Neural cell (in vitro differentiated cells): ENCODE measurements around the gene GAREM1. TPM values are rescaled to one million over a fixed set of nuclear protein-coding genes. Genes with fewer than 3 reads are reported as not detected.

Source experiments
- H2AFZ ChIP-seq: fragments of 200-600, 300-800 bp; sonication (generic), shearing (Covaris generic); 2 replicates; pipeline ENCODE4 v1.6.0; 2014; ENCODE audit warnings: low read depth, mild to moderate bottlenecking, antibody characterized with exemption, low read length, moderate library complexity
- H3F3A ChIP-seq: fragments of 200-600 bp; shearing (Covaris generic); 2 replicates; pipeline ENCODE4 v1.6.1; 2016; ENCODE audit warnings: mild to moderate bottlenecking, moderate library complexity, mixed read lengths, antibody characterized with exemption, low read length; ENCODE audit not compliant: insufficient read depth, poor library complexity, severe bottlenecking
- H3K27ac ChIP-seq: fragments of 200-600, 300-800 bp; sonication (generic), shearing (Covaris generic); 2 replicates; pipeline ENCODE4 v1.5.1; 2014; ENCODE audit warnings: mild to moderate bottlenecking, low read length, moderate library complexity
- H3K27me3 ChIP-seq: fragments of 300-800, 200-600 bp; sonication (generic), shearing (Covaris generic); 2 replicates; pipeline ENCODE4 v1.6.0; 2014; ENCODE audit warnings: mild to moderate bottlenecking, low read depth, low read length, moderate library complexity; ENCODE audit not compliant: insufficient read depth
- H3K36me3 ChIP-seq: fragments of 300-800, 200-600 bp; sonication (generic), shearing (Covaris generic); 2 replicates; pipeline ENCODE4 v1.5.1; 2014; ENCODE audit warnings: mild to moderate bottlenecking, antibody characterized with exemption, low read length, moderate library complexity; ENCODE audit not compliant: insufficient read depth
- H3K4me2 ChIP-seq: fragments of 300-800, 200-600 bp; sonication (generic), shearing (Covaris generic); 2 replicates; pipeline ENCODE4 v1.6.0; 2014; ENCODE audit warnings: mild to moderate bottlenecking, low read length
- H3K4me3 ChIP-seq: fragments of 300-800, 200-600 bp; sonication (generic), shearing (Covaris generic); 2 replicates; pipeline ENCODE4 v1.5.1; 2014; ENCODE audit warnings: mild to moderate bottlenecking, low read length, moderate library complexity
- H3K79me2 ChIP-seq: fragments of 200-600 bp; shearing (Covaris generic); replicated peaks from 2 replicates; pipeline ENCODE4 v1.6.0; 2014; ENCODE audit warnings: mild to moderate bottlenecking, low read length, moderate library complexity; ENCODE audit not compliant: insufficient read depth
- H3K9ac ChIP-seq: fragments of 300-800, 200-600 bp; sonication (generic), shearing (Covaris generic); 2 replicates; pipeline ENCODE4 v1.6.1; 2016; ENCODE audit warnings: mild to moderate bottlenecking, low read length, mixed read lengths
- H3K9me2 ChIP-seq: fragments of 200-600 bp; shearing (Covaris generic); 2 replicates; pipeline ENCODE4 v1.6.1; 2016; ENCODE audit warnings: mild to moderate bottlenecking, low read length, mixed read lengths; ENCODE audit not compliant: insufficient read depth
- H3K9me3 ChIP-seq: fragments of 200-600, 300-800 bp; sonication (generic), shearing (Covaris generic); 2 replicates; pipeline ENCODE4 v1.6.1; 2016; ENCODE audit warnings: mild to moderate bottlenecking, mixed run types, low read length, moderate library complexity, mixed read lengths
- H4K20me1 ChIP-seq: fragments of 200-600 bp; shearing (Covaris generic); 2 replicates; pipeline ENCODE4 v1.6.1; 2016; ENCODE audit warnings: mild to moderate bottlenecking, mixed run types; ENCODE audit not compliant: insufficient read depth
- CTCF ChIP-seq: fragments of 450-650 bp; IDR thresholded peaks from 2 replicates; pipeline ENCODE4 v1.5.1; 2014; ENCODE audit warnings: antibody characterized with exemption, mild to moderate bottlenecking, moderate library complexity; ENCODE audit not compliant: poor library complexity, severe bottlenecking
- EP300 ChIP-seq: fragments of 450-650 bp; conservative IDR thresholded peaks from 2 replicates; pipeline ENCODE4 v1.6.1; 2014; ENCODE audit warnings: antibody characterized with exemption, mild to moderate bottlenecking, moderate library complexity; ENCODE audit not compliant: poor library complexity, severe bottlenecking
- EZH2 ChIP-seq: fragments of 200-600, 300-800 bp; shearing (Covaris generic), sonication (generic); IDR thresholded peaks from 2 replicates; pipeline ENCODE4 v1.6.1; 2014; ENCODE audit warnings: antibody characterized with exemption, low read length, borderline replicate concordance, mild to moderate bottlenecking; ENCODE audit not compliant: insufficient read depth, poor library complexity, severe bottlenecking
- MXI1 ChIP-seq: fragments of 450-650 bp; conservative IDR thresholded peaks from 2 replicates; pipeline ENCODE4 v1.6.1; 2014; ENCODE audit warnings: antibody characterized with exemption, mild to moderate bottlenecking; ENCODE audit not compliant: poor library complexity, severe bottlenecking
- POLR2AphosphoS5 ChIP-seq: IDR thresholded peaks from 2 replicates; pipeline ENCODE4 v1.6.1; 2012
- RAD21 ChIP-seq: fragments of 450-650 bp; conservative IDR thresholded peaks from 2 replicates; pipeline ENCODE4 v1.6.1; 2014; ENCODE audit warnings: antibody characterized with exemption, mild to moderate bottlenecking, moderate library complexity
- SMC3 ChIP-seq: fragments of 450-650 bp; conservative IDR thresholded peaks from 2 replicates; pipeline ENCODE4 v1.6.1; 2014; ENCODE audit warnings: antibody characterized with exemption, mild to moderate bottlenecking, moderate library complexity; ENCODE audit not compliant: poor library complexity
- TAF1 ChIP-seq: IDR thresholded peaks from 2 replicates; pipeline ENCODE4 v1.6.1; 2012; ENCODE audit warnings: low read depth
- polyA plus RNA-seq: library from polyadenylated mRNA; depleted of rRNA; stranded (reverse); fragments of >200 nt; gene quantifications from 2 replicates; pipeline ENCODE4 v1.2.3, GENCODE V29; 2014
- TF ChIP-seq, protein P1 (sequence below): IDR thresholded peaks from 2 replicates; pipeline ENCODE4 v1.6.1; 2012; ENCODE audit warnings: borderline replicate concordance

Gene GAREM1
- polyA plus RNA-seq, 1 donor from 2014 or later: 1.3 TPM

DNA sequence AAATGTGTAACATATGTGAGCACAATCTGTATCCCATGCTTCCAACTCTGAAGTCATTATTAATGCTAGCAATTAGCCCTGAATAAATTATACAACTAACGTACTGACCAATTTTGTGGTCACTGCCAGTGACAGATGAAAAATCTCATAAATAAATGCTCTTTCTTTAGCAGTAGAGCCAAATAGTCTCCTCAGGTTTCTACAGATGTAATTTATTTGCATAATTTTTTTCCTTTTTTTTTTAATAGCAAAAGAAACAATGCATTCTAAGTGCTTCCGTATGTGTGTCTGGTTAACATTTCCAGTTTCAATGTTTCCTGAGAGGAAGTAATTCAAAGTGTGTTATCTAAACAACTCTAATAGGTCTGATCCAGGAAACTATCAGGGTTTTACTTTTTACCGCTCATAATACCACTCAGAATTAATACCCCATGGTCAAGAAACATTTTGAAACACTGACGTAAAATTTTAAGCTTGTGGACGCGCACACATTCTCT, 172.5 kb downstream of the GAREM1 start:
- TF ChIP-seq RAD21 (no peak), TAF1 (no peak), CTCF (no peak), MXI1 (no peak), EP300 (no peak), SMC3 (no peak), EZH2 (no peak), POLR2AphosphoS5 (no peak)
- TF ChIP-seq, protein P1, sequence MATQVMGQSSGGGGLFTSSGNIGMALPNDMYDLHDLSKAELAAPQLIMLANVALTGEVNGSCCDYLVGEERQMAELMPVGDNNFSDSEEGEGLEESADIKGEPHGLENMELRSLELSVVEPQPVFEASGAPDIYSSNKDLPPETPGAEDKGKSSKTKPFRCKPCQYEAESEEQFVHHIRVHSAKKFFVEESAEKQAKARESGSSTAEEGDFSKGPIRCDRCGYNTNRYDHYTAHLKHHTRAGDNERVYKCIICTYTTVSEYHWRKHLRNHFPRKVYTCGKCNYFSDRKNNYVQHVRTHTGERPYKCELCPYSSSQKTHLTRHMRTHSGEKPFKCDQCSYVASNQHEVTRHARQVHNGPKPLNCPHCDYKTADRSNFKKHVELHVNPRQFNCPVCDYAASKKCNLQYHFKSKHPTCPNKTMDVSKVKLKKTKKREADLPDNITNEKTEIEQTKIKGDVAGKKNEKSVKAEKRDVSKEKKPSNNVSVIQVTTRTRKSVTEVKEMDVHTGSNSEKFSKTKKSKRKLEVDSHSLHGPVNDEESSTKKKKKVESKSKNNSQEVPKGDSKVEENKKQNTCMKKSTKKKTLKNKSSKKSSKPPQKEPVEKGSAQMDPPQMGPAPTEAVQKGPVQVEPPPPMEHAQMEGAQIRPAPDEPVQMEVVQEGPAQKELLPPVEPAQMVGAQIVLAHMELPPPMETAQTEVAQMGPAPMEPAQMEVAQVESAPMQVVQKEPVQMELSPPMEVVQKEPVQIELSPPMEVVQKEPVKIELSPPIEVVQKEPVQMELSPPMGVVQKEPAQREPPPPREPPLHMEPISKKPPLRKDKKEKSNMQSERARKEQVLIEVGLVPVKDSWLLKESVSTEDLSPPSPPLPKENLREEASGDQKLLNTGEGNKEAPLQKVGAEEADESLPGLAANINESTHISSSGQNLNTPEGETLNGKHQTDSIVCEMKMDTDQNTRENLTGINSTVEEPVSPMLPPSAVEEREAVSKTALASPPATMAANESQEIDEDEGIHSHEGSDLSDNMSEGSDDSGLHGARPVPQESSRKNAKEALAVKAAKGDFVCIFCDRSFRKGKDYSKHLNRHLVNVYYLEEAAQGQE: no peak
- Histone ChIP-seq H3K36me3 (no peaks in the 10 kb centered on the region), H3K79me2 (no peaks in the 10 kb centered on the region), H2AFZ (no peak overlapping the region), H3K9me2 (no peaks in the 10 kb centered on the region), H3K4me3 (no peak overlapping the region), H3K9me3 (no peaks in the 10 kb centered on the region), H3K4me2 (no peak overlapping the region), H3K27me3 (no peaks in the 10 kb centered on the region), H3F3A (no peaks in the 10 kb centered on the region), H3K9ac (no peak overlapping the region), H3K27ac (no peak overlapping the region), H4K20me1 (no peaks in the 10 kb centered on the region)

DNA sequence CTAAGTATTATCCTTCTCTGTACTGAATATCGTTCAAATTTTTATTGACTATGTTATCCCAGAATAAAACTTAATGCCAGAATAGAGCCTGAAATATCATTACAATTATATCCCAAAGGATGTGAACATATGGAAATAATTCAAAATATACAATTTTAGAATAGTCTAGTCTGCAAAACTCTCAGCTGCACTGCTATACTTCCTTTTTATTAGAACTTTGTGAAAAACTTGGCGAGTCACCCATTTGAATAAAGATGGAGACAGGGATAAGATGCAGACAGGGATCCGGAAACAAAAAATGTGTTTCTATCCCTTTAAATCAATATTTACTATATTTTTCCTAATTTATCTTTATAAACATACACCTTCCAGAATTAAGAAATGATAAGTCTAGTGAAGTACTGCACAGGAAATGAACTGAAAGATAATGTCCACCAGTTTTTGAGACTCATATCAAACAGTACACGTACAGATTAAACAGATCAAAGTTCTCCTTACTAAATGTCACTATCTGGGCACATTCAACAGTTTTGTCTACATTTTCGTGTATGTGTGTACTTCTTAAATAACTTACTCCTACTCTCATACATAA, 173.0 kb downstream of the GAREM1 start:
- H3K9me2 ChIP-seq: no peaks in the 10 kb centered on the region
- H3K79me2 ChIP-seq: no peaks in the 10 kb centered on the region
- H3K4me3 ChIP-seq: no peak overlapping the region
- H3K4me2 ChIP-seq: no peak overlapping the region
- H4K20me1 ChIP-seq: no peaks in the 10 kb centered on the region
- H3K27me3 ChIP-seq: no peaks in the 10 kb centered on the region
- no peaks in the 10 kb centered on the region for H3F3A ChIP-seq
- H3K27ac ChIP-seq: no peak overlapping the region
- TF ChIP-seq EP300 (no peak), SMC3 (no peak), EZH2 (no peak), RAD21 (no peak), TAF1 (no peak), CTCF (no peak), MXI1 (no peak), POLR2AphosphoS5 (no peak)
- TF ChIP-seq, protein P1: no peak
- no peak overlapping the region for H2AFZ ChIP-seq
- no peak overlapping the region for H3K9ac ChIP-seq
- H3K36me3 ChIP-seq: no peaks in the 10 kb centered on the region
- H3K9me3 ChIP-seq: no peaks in the 10 kb centered on the region
